ENCODE data around the gene MSI2. TPM values are rescaled to one million over a fixed set of nuclear protein-coding genes. Genes with fewer than 3 reads are reported as not detected.

MSI2 gene
- total and polyA plus RNA-seq, 12 donors: 32.6 to 411 (median 148) TPM

DNA sequence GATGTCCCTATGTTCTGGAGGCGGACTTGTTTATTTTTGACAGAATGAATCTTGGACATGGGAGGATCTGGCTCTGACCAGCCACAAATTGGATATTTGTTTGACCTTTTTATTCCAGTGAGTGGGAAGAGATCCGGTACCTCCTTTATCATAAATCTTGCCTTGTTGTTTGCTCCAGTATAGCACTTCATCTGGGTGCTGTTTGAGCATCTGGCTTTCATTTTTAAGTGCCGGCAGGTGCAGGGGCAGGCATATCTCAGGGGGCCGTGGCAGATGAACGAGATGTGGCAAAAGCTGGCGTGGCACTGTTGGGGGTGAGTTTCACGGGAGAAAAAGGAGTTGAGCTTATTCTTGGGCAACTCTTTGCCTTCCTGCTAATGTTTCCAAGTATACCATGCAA lies 37.8 kb downstream of the MSI2 start:
- H3K4me1 ChIP-seq (replicated peaks in 1 of 2): peaks cover 11 to 26% of the 10 kb centered on the region in 2 donors
- intact Hi-C loops (cut with DNase I): no loop called here
- H3K9me3 ChIP-seq (replicated peaks in 1 of 3): no peaks in the 10 kb centered on the region
- H3K4me3 ChIP-seq: no peak overlapping the region
- DNase-seq: no peak
- 68 to 81% (median 70%) methylated on average over 7 of the region's 7 CpGs for WGBS, 4 donors
- H3K36me3 ChIP-seq (replicated peaks in 1 of 2): peaks cover 0 to 8% of the 10 kb centered on the region in 2 donors
- H3K27ac ChIP-seq: peak overlapping the region in 3 of 5 donors; percentile 61 to 79 (median 73)
- no peaks in the 10 kb centered on the region for H3K27me3 ChIP-seq
- no peak for TF ChIP-seq POLR2A (IDR thresholded peaks at IDR 0.05)
- TF ChIP-seq, protein P1, sequence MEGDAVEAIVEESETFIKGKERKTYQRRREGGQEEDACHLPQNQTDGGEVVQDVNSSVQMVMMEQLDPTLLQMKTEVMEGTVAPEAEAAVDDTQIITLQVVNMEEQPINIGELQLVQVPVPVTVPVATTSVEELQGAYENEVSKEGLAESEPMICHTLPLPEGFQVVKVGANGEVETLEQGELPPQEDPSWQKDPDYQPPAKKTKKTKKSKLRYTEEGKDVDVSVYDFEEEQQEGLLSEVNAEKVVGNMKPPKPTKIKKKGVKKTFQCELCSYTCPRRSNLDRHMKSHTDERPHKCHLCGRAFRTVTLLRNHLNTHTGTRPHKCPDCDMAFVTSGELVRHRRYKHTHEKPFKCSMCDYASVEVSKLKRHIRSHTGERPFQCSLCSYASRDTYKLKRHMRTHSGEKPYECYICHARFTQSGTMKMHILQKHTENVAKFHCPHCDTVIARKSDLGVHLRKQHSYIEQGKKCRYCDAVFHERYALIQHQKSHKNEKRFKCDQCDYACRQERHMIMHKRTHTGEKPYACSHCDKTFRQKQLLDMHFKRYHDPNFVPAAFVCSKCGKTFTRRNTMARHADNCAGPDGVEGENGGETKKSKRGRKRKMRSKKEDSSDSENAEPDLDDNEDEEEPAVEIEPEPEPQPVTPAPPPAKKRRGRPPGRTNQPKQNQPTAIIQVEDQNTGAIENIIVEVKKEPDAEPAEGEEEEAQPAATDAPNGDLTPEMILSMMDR (IDR thresholded peaks at IDR 0.05): no peak

DNA sequence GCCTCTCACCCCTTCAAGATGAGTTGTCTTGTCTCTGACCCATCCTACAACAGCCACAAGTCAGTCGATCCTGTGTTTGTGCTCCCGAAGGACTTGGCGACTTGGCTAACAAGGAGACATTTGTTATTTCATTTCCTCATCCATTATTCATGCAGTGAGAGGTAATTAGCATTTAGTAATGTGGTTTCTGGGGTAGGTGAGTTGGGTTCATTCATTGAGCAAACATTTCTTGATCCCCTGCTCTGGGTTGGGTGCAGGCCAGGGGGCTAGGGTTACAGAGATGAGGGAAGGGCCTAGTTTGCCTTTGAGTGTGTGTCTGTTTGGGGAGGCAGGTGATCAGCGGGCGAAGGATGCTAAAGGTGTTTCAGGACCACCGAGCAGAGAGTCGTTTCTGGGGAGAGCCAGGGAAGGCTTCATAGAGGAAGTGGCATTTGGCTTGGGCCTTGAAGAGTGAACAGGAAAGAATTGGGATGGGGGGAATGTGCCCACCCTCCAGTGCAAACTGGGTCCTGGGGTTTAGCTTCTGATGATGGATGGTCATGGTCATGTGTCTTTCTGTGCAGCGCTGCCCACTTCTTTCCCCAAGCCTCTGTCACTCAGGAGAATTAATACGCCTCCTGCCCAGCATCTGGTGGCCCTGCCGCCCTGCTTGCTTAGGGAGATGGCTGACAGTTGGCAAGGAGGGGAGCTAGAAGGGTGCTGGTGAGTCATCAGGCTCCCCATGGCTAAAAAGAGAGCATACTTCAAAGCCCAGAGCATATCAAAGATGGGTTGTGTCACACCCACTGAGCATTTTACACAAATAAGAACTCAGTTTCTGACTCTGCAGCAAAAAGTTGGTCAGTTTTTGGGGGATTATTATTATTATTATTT lies 38.5 kb downstream of the MSI2 start:
- intact Hi-C loops (cut with DNase I): no loop called here
- Histone ChIP-seq H3K27me3 (no peaks in the 10 kb centered on the region), H3K36me3 (replicated peaks in 1 of 2) (peaks cover 0 to 8% of the 10 kb centered on the region in 2 donors), H3K27ac (peak overlapping the region; percentile 7 to 79 (median 61)), H3K4me1 (replicated peaks in 1 of 2) (peaks cover 7 to 19% of the 10 kb centered on the region in 2 donors), H3K9me3 (replicated peaks in 1 of 3) (no peaks in the 10 kb centered on the region), H3K4me3 (no peak overlapping the region)
- peak in 1 of 2 donors; percentile 15 for TF ChIP-seq POLR2A (IDR thresholded peaks at IDR 0.05)
- TF ChIP-seq, protein P1 (IDR thresholded peaks at IDR 0.05): no peak
- 64 to 76% (median 65%) methylated on average over 10 of the region's 10 CpGs for WGBS, 4 donors
- DNase-seq: peak; percentile 58 to 86 (median 82)

DNA sequence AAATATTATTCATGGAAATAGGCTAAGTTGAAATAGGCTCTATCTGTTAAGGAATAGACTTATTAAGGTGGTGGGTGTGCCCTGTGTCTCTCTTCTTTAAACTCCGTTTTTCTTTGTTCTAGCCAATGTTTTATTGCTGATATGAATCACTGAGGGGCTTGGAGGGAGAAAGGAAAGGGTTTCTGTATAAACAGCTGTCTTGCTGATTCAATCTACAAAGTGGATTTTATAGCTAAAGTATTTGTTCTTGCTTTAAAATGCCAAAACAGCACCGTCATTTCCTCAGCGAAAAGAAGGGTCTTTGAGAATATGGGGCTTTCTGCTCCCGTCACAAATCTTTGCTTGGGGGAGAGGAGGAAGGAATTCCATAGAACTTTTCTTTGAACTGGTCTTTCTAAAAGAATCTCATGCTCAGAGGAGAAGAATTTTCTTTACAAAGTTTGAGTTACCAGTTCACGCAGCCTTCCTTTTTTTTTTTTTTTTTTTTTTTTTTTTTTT lies 39.3 kb downstream of the MSI2 start:
- 43 to 51% (median 48%) methylated on average over 5 of the region's 5 CpGs for WGBS, 4 donors
- no peak for DNase-seq
- Histone ChIP-seq H3K27me3 (no peaks in the 10 kb centered on the region), H3K36me3 (replicated peaks in 1 of 2) (peaks cover 0 to 8% of the 10 kb centered on the region in 2 donors), H3K9me3 (replicated peaks in 1 of 3) (no peaks in the 10 kb centered on the region), H3K27ac (peak overlapping the region; percentile 7 to 79 (median 61)), H3K4me1 (replicated peaks in 1 of 2) (peaks cover 7 to 18% of the 10 kb centered on the region in 2 donors), H3K4me3 (no peak overlapping the region)
- TF ChIP-seq, protein P1 (IDR thresholded peaks at IDR 0.05): no peak
- TF ChIP-seq POLR2A (IDR thresholded peaks at IDR 0.05): no peak
- intact Hi-C loops (cut with DNase I): no loop called here

DNA sequence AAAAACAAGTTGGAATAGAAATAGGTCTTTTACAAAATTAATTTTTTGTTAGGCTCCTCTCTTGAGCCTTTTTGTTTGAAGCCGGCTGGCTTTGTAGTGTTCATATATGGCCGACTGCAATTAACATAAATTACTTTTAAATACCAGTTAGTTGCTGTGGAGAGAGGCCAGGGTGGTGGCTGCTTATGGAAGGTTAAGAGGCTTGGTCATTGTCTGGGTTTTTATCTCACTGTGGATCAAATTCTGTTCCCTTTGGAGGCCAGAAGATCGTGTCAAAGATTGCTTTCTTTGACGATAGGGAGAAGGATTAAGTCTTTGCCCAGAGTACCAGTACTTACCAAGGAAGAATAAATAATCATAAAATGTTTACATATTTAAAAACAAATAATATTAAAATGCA lies 39.9 kb downstream of the MSI2 start:
- Histone ChIP-seq H3K4me3 (no peak overlapping the region), H3K9me3 (replicated peaks in 1 of 3) (no peaks in the 10 kb centered on the region), H3K27me3 (no peaks in the 10 kb centered on the region), H3K36me3 (replicated peaks in 1 of 2) (peaks cover 0 to 8% of the 10 kb centered on the region in 2 donors), H3K27ac (peak overlapping the region in 4 of 5 donors; percentile 7 to 79 (median 54)), H3K4me1 (replicated peaks in 1 of 2) (peaks cover 7 to 18% of the 10 kb centered on the region in 2 donors)
- no peak for DNase-seq
- intact Hi-C loops (cut with DNase I): no loop called here
- no peak for TF ChIP-seq POLR2A (IDR thresholded peaks at IDR 0.05)
- TF ChIP-seq, protein P1 (IDR thresholded peaks at IDR 0.05): no peak
- 45 to 53% (median 49%) methylated on average over 4 of the region's 4 CpGs for WGBS, 4 donors

Measured in adrenal gland (tissue), 12 donors.